GM18499 (cell line): ENCODE data around the gene ORAI1.
"Not testable (repeated sequence)": the region's sequence is repeated elsewhere in the genome, so short reads cannot be mapped to it uniquely, and the experiment has no call there.

Experiments
- ATAC-seq: cut with Tn5 transposase; IDR thresholded peaks from one replicate; pipeline ENCODE4 v1.9.1; 2021; ENCODE audit warnings: moderate number of reproducible peaks; ENCODE audit not compliant: insufficient read depth, unreplicated experiment

ORAI1 gene

GRCh38 chr12:121638298-121639202, 12.2 kb downstream of the ORAI1 start:
- ATAC-seq = no peak

GRCh38 chr12:121641343-121641630, 15.0 kb downstream of the ORAI1 start:
- no peak for ATAC-seq

GRCh38 chr12:121648458-121649028, 22.2 kb downstream of the ORAI1 start:
- no peak for ATAC-seq

GRCh38 chr12:121649322-121649721, 23.0 kb downstream of the ORAI1 start:
- no peak for ATAC-seq

GRCh38 chr12:121649819-121650353, 23.6 kb downstream of the ORAI1 start:
- ATAC-seq = no peak

- no peak for ATAC-seq
Observed at GRCh38 chr12:121651320-121651719, 25.0 kb downstream of the ORAI1 start.

- ATAC-seq = no peak
Observed at GRCh38 chr12:121652767-121653497, 26.6 kb downstream of the ORAI1 start.

GRCh38 chr12:121653999-121654398, 27.7 kb downstream of the ORAI1 start:
- ATAC-seq = no peak

GRCh38 chr12:121656122-121656521, 29.8 kb downstream of the ORAI1 start:
- ATAC-seq = no peak

- ATAC-seq = no peak
Observed at GRCh38 chr12:121657305-121658008, 31.1 kb downstream of the ORAI1 start.

GRCh38 chr12:121661353-121662105, 35.2 kb downstream of the ORAI1 start:
- not testable (repeated sequence) for ATAC-seq

GRCh38 chr12:121663610-121663929, 37.2 kb downstream of the ORAI1 start:
- no peak for ATAC-seq

GRCh38 chr12:121666829-121667228, 40.5 kb downstream of the ORAI1 start:
- ATAC-seq = not testable (repeated sequence)

GRCh38 chr12:121668750-121669520, 42.6 kb downstream of the ORAI1 start:
- no peak for ATAC-seq

- no peak for ATAC-seq
Observed at GRCh38 chr12:121669521-121669900, 43.2 kb downstream of the ORAI1 start, which contains the start of gene MORN3. TSS of gene MORN3 (minus strand) at chr12:121669654. CDS start at chr12:121669483, 171 bp downstream.

GRCh38 chr12:121673013-121673511, 46.7 kb downstream of the ORAI1 start:
- ATAC-seq = no peak

GRCh38 chr12:121676190-121676589, 49.9 kb downstream of the ORAI1 start:
- no peak for ATAC-seq

GRCh38 chr12:121678305-121678704, 52.0 kb downstream of the ORAI1 start:
- no peak for ATAC-seq
